IPS-18c (cell line): ENCODE measurements around the gene RIPK3.

Source experiments
- H3K4me3 ChIP-seq: 2 replicates; pipeline ENCODE4 v1.7.0; 2013; ENCODE audit warnings: low read depth, mild to moderate bottlenecking, low read length, moderate library complexity; ENCODE audit not compliant: insufficient read depth
- H3K9me3 ChIP-seq: one replicate; pipeline ENCODE4 v1.6.1; 2013; ENCODE audit warnings: mild to moderate bottlenecking, low read length, moderate library complexity; ENCODE audit not compliant: control insufficient read depth, insufficient read depth

The RIPK3 gene

GRCh38 chr14:24315243-24315806 is 24.5 kb downstream of the RIPK3 start:
- no peak overlapping the region for H3K4me3 ChIP-seq
- no peaks in the 10 kb centered on the region for H3K9me3 ChIP-seq

DNA sequence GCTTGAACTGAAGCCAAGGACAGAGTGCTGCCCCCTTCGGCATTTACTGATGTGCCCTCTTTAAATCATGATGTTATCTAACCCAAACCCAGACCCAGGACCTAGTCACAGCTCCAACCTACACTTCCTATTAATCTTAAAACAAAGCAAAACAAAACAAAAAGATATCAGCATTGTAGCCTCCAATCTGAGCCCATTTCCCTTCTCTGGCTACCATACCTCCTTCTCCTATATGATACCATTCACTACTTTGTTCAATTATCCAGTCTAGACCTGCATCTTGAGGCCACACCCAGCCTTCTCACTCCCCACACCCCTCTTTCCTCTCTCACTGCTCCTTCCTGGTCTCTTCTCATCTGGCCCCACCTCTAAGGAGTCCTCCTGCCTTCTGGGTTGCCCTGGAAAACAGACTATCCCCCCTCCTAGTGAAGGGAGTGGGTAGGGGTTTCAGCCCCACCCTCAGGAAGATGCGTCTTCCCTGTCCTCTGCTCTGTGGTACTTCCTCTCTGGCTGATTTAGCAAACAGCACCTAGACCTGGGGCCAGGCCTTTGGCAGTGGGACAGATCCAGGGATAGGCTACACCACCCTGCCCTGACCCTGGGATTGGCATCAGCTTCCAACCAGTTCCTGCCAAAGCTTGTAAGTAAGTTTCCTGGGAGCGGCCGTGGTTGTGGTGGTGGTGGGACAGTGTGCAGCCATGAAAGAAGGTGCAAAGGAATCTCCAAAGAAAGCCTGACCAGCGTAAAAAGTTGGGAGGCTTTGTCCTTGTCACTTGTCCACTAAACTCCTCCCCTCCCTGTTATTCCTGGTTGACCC is 25.2 kb downstream of the RIPK3 start:
- H3K9me3 ChIP-seq = no peaks in the 10 kb centered on the region
- no peak overlapping the region for H3K4me3 ChIP-seq

DNA sequence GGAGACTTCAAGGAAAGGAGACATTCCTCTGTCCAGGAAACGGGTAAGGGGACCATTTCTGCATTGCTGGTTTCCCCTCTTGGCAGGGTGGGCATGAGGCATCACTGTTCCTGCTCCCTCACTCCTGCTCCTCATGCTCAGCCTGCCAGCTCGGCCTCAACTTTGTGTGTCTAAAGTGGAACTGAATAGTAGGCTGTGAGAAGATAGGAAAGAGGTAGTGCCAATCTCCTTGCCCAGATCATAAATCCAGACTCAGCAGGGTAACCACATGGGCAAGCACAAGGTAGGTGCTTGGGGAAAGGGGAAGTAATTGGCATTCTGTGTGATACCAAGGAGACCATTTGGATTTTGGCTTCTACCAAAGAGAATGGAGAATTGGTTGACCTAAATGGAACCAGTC is 25.9 kb downstream of the RIPK3 start:
- Histone ChIP-seq H3K9me3 (no peaks in the 10 kb centered on the region), H3K4me3 (no peak overlapping the region)

- Histone ChIP-seq H3K9me3 (no peaks in the 10 kb centered on the region), H3K4me3 (no peak overlapping the region)
These were observed 26.9 kb downstream of the RIPK3 start for GRCh38 chr14:24312736-24313507.

DNA sequence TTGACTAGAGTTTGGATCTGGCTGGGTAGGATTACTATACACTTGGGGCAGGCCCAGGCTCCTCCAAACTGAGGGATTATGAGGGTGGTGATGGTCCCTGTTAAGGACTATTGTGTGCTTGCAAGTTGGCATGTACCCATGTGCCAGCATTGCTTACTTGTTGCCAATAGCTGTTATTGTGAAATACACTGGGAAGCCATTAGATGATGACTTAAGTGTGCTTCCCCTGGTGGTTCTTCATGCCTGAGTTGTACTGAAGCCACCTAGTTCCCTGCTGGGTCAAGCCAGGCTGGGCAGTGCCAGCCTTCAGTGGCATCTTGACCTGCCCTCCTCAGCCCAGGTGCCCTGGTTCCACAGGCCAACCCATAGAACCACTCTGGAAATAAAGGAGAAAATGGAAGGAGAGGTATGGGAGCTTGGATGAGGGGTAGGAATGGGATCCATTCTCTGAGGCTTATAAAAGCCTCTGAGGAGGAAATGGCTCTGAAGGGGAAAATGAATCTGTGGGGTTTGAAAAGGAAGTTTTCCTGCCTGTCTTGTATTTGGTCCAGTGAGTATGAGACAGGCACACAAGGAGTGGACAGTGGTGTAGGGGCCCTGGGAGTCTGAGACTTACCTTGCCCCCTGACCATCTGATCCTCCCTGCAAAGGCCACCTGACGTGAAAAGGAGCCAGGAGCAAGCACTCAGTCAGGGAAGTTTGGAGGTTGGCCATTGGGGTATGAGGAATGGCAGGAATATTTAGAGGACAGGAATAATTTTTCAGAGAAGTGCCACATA is 27.8 kb downstream of the RIPK3 start:
- Histone ChIP-seq H3K4me3 (no peak overlapping the region), H3K9me3 (no peaks in the 10 kb centered on the region)

GRCh38 chr14:24310646-24311604 is 28.9 kb downstream of the RIPK3 start, which contains the start of gene LTB4R:
LTB4R (plus strand) TSS chr14:24311502; CDS start chr14:24315652, 4,150 bp downstream.
- Histone ChIP-seq H3K9me3 (no peaks in the 10 kb centered on the region), H3K4me3 (no peak within 1 kb of the TSS)

- Histone ChIP-seq H3K4me3 (no peak overlapping the region), H3K9me3 (no peaks in the 10 kb centered on the region)
These were observed 29.5 kb downstream of the RIPK3 start for GRCh38 chr14:24310265-24310645.

DNA sequence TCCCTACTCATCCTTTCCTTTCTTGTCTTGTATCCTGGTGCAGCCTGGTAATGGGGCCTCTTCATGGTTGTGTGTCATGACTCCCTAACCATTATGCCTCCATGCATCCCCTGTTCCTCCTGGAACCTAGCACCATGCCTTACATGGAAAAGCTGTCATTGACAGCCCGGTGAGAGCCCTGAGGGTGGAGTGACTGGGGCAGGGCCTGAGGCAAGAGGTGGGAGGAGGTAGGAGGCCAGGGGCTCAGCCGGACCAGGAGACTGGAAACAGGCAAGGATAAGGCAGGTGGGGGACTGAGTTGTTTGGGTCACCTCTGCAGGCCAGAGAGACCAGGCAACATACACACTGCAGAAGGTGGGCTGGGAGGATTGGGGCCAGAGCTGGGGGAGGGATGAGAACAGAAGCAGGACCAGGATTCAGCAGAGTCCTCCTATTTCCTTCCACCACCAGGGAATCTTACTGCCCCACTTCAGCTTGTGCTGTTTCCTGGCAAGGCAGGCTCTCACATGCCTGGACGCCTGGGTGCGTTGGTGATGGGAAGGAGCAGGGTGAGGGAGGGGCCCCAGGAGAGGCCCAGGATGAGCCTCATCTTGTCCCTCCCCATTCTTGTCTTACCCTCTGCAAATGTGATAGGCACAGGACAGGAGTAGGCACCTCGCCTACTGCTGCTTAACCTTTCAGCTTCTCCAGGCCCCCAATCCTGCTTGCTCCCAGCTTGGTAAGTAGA is 30.1 kb downstream of the RIPK3 start, which contains the start of gene LTB4R2:
TSS of gene LTB4R2 (plus strand) at position 603 of the 727 bp plus-strand sequence. CDS start 525 bp downstream, outside the sequence.
- no peaks in the 10 kb centered on the region for H3K9me3 ChIP-seq
- H3K4me3 ChIP-seq = no peak within 1 kb of the TSS

GRCh38 chr14:24308342-24309124 is 31.3 kb downstream of the RIPK3 start:
- Histone ChIP-seq H3K4me3 (no peak overlapping the region), H3K9me3 (no peaks in the 10 kb centered on the region)

- Histone ChIP-seq H3K9me3 (no peaks in the 10 kb centered on the region), H3K4me3 (no peak within 1 kb of the TSS)
These were observed 32.0 kb downstream of the RIPK3 start, which contains the start of gene CIDEB for GRCh38 chr14:24307575-24308341. CIDEB (minus strand) TSS chr14:24307977; CDS start chr14:24307858, 119 bp downstream.

DNA sequence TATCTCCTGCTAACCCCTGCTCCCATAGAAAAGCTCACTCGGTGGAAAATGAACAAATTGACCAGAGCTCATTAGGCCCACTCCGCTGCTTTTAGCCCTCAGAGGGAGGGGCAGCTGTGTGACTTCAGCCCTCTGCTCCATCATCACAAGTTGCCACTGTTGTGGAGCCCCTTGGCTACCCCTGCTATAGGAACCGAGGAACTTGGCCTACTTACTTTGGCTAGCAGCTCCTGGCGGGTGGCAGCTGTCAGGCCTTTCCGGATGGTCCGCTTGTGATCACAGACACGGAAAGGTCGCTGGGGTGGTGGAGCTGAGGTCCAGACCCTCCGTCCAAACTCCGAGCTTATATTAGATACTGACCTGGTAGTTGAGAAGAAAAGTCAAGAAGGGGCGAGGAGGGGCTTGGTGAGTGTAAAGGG is 32.6 kb downstream of the RIPK3 start:
- Histone ChIP-seq H3K4me3 (no peak overlapping the region), H3K9me3 (no peaks in the 10 kb centered on the region)

GRCh38 chr14:24304019-24304387 is 35.8 kb downstream of the RIPK3 start:
- Histone ChIP-seq H3K9me3 (no peaks in the 10 kb centered on the region), H3K4me3 (no peak overlapping the region)

- Histone ChIP-seq H3K9me3 (no peaks in the 10 kb centered on the region), H3K4me3 (peak overlapping the region; percentile 92)
These were observed 39.3 kb downstream of the RIPK3 start for GRCh38 chr14:24300326-24300980.
